Lung (tissue), 12 donors: ENCODE measurements around the gene CREBZF. TPM values are rescaled to one million over a fixed set of nuclear protein-coding genes. Genes with fewer than 3 reads are reported as not detected.
A peak's percentile ranks its signal among the peaks of the same experiment; 100 is the strongest.
"Not testable (repeated sequence)": the region's sequence is repeated elsewhere in the genome, so short reads cannot be mapped to it uniquely, and the experiment has no call there.

Source experiments
- ATAC-seq: fragments of 200-7000 bp; cut with Tn5 transposase; one replicate; pipeline ENCODE4 v1.9.1; 2020; ENCODE audit warnings: moderate number of reproducible peaks; ENCODE audit not compliant: insufficient read depth, low FRiP score
- DNase-seq, 3 donors: peaks; one replicate each; pipeline ENCODE4 v3.0.0-alpha.2; 2013 to 2017
- H3K27ac ChIP-seq, 2 donors: one replicate each; pipeline ENCODE4 v1.5.1; 2013; ENCODE audit warnings: mild to moderate bottlenecking in 2 of 2, moderate library complexity in 2 of 2, control low read depth in 1 of 2, inconsistent platforms in 1 of 2, low read depth in 1 of 2, low read length in 1 of 2
- H3K27me3 ChIP-seq, 3 donors: one replicate each; pipeline ENCODE4 v1.5.1; 2013; ENCODE audit warnings: low read length in 2 of 3; ENCODE audit not compliant: control insufficient read depth in 3 of 3, insufficient read depth in 3 of 3
- H3K36me3 ChIP-seq, 4 donors: one replicate each; pipeline ENCODE4 v1.5.1; 2013; ENCODE audit warnings: low read length in 4 of 4, mild to moderate bottlenecking in 1 of 4, moderate library complexity in 1 of 4; ENCODE audit not compliant: control insufficient read depth in 4 of 4, insufficient read depth in 4 of 4
- H3K4me1 ChIP-seq, 5 donors: one replicate each; pipeline ENCODE4 v1.5.1; 2013; ENCODE audit warnings: low read length in 5 of 5, mild to moderate bottlenecking in 2 of 5, moderate library complexity in 1 of 5; ENCODE audit not compliant: control insufficient read depth in 5 of 5, insufficient read depth in 5 of 5
- H3K4me3 ChIP-seq: one replicate; pipeline ENCODE4 v1.5.1; 2013; ENCODE audit warnings: mild to moderate bottlenecking, control low read depth, moderate library complexity
- H3K9ac ChIP-seq, 2 donors: one replicate each; pipeline ENCODE4 v1.5.1; 2013; ENCODE audit warnings: low read length in 2 of 2, control low read depth in 1 of 2; ENCODE audit not compliant: insufficient read depth in 1 of 2
- H3K9me3 ChIP-seq, 4 donors: one replicate each; pipeline ENCODE4 v1.5.1; 2013; ENCODE audit warnings: low read length in 3 of 4, mild to moderate bottlenecking in 1 of 4, moderate library complexity in 1 of 4; ENCODE audit not compliant: control insufficient read depth in 4 of 4, insufficient read depth in 3 of 4
- CTCF ChIP-seq: IDR thresholded peaks from 2 replicates; pipeline ENCODE4 v1.5.1; 2012; ENCODE audit warnings: mild to moderate bottlenecking; ENCODE audit errors: control extremely low read depth, extremely low read depth
- WGBS, 2 donors: extraction: QIAGEN DNeasy Blood & Tissue Kit; methylation state at CpG; one replicate each; pipeline ENCODE4 v1.1.7; 2013; 5-methylcytosine and 5-hydroxymethylcytosine counted together
- polyA plus RNA-seq, 2 donors: library from polyadenylated mRNA; stranded (reverse); fragments of 200-250 nt; gene quantifications; one replicate each; pipeline ENCODE4 v1.2.1, GENCODE V29; 2013
- total RNA-seq, 2 donors: library from RNA; depleted of rRNA in 1 of 2; stranded (reverse); fragments of >200 nt in 1 of 2; gene quantifications; one replicate each; pipeline ENCODE4 v1.2.1, GENCODE V29; 2014 to 2021
- donor health status: control.
- donor health status: control.
- donor health status: Bipolar disorder and iron deficiency.
- donor health status: healthy.
- donor health status: DM: yes; HTN: yes; CAD: no.

CREBZF gene
- total and polyA plus RNA-seq, 4 donors, result 20.2 to 115 (median 33.9) TPM

GRCh38 chr11:85679576-85679975 lies 14.6 kb upstream of the CREBZF start:
- ATAC-seq, result no peak

GRCh38 chr11:85673393-85673792 lies 8.5 kb upstream of the CREBZF start:
- no peaks in the 10 kb centered on the region for H3K4me1 ChIP-seq
- H3K36me3 ChIP-seq, result no peaks in the 10 kb centered on the region
- peaks cover 0 to 2% (median 0%) of the 10 kb centered on the region in 4 donors for H3K9me3 ChIP-seq
- no peak overlapping the region for H3K4me3 ChIP-seq
- ATAC-seq (no peak), DNase-seq (no peak)
- no peak for TF ChIP-seq CTCF
- H3K27ac ChIP-seq, result no peak overlapping the region
- WGBS, 2 donors, result 93 to 95% methylated on average over 3 of the region's 3 CpGs
- no peak overlapping the region for H3K9ac ChIP-seq
- H3K27me3 ChIP-seq, result no peaks in the 10 kb centered on the region

More at GRCh38 chr11:85679576-85679975, 14.6 kb upstream of the CREBZF start:
- WGBS, 2 donors, result 67 to 87% methylated on average over 4 of the region's 4 CpGs
- Histone ChIP-seq H3K9ac (no peak overlapping the region), H3K4me1 (peaks cover 0 to 34% (median 7%) of the 10 kb centered on the region in 5 donors), H3K36me3 (no peaks in the 10 kb centered on the region), H3K27ac (no peak overlapping the region), H3K4me3 (no peak overlapping the region), H3K27me3 (no peaks in the 10 kb centered on the region), H3K9me3 (peaks cover 0 to 1% (median 0%) of the 10 kb centered on the region in 4 donors)
- TF ChIP-seq CTCF, result no peak
- DNase-seq, result peak in 1 of 3 donors; percentile 37

- ATAC-seq (no peak), DNase-seq (no peak)
- peaks cover 0 to 2% (median 0%) of the 10 kb centered on the region in 4 donors for H3K9me3 ChIP-seq
- no peak overlapping the region for H3K27ac ChIP-seq
- no peak overlapping the region for H3K9ac ChIP-seq
- H3K36me3 ChIP-seq, result no peaks in the 10 kb centered on the region
- H3K4me3 ChIP-seq, result no peak overlapping the region
- no peaks in the 10 kb centered on the region for H3K4me1 ChIP-seq
- H3K27me3 ChIP-seq, result no peaks in the 10 kb centered on the region
- TF ChIP-seq CTCF, result no peak
- 90 to 92% methylated on average over 8 of the region's 8 CpGs for WGBS, 2 donors
Measured at GRCh38 chr11:85672105-85672902, 7.4 kb upstream of the CREBZF start.

GRCh38 chr11:85670949-85671663 lies 6.2 kb upstream of the CREBZF start:
- not testable (repeated sequence) for H3K4me1 ChIP-seq, H3K9ac ChIP-seq, H3K9me3 ChIP-seq, H3K27ac ChIP-seq, ATAC-seq, H3K4me3 ChIP-seq, DNase-seq, H3K27me3 ChIP-seq, H3K36me3 ChIP-seq
